Endothelial cell of umbilical vein (primary cell): ENCODE measurements around the gene SKI. TPM values are rescaled to one million over a fixed set of nuclear protein-coding genes. Genes with fewer than 3 reads are reported as not detected.

Experiments
- BruUV-seq: library from RNA; stranded (reverse); fragments of 400-500 nt; replicated peaks from 2 replicates; lab custom pipeline; 2021; lab: Mats Ljungman, UMichigan
- CTCF ChIA-PET: fragments of 300-600, 350-600 bp; sonication (Branson Sonifier 250); formaldehyde crosslinking; loops from one replicate; lab custom pipeline; 2021; ENCODE audit warnings: antibody characterized with exemption, inconsistent platforms; lab: Charles Lee
- POLR2A ChIA-PET: fragments of 300-600, 350-600 bp; sonication (Branson Sonifier 250); formaldehyde crosslinking; loops from one replicate; lab custom pipeline; 2021; ENCODE audit warnings: antibody characterized with exemption, inconsistent platforms; lab: Charles Lee
- DNase-seq: peaks from one replicate; pipeline ENCODE4 v3.0.0-alpha.2; 2011; ENCODE audit warnings: low read depth, low spot score
- FAIRE-seq: peaks from 2 replicates; lab custom pipeline; 2011; peaks lifted over from hg19 to GRCh38; lab: Jason Lieb, UNC
- H2AFZ ChIP-seq: 2 replicates; pipeline ENCODE4 v1.6.0; 2012; ENCODE audit warnings: low read depth, low read length, control low read depth, inconsistent platforms
- H3K27ac ChIP-seq: 2 replicates; pipeline ENCODE4 v1.5.1; 2011; ENCODE audit warnings: low read depth, mild to moderate bottlenecking, control low read depth, low read length, moderate library complexity; ENCODE audit not compliant: insufficient read depth
- H3K27me3 ChIP-seq, 2 experiments: 2 replicates each; pipeline versions ENCODE4 v1.6.0 to v1.6.1; 2011; ENCODE audit warnings: low read length in 2 of 2, mixed read lengths in 1 of 2; ENCODE audit not compliant: control insufficient read depth in 2 of 2, insufficient read depth in 2 of 2
- H3K36me3 ChIP-seq, 2 experiments: 2 replicates in 1 of 2; 3 replicates in 1 of 2; pipeline ENCODE4 v1.5.1; 2011; ENCODE audit warnings: low read length in 2 of 2, mild to moderate bottlenecking in 1 of 2, moderate library complexity in 1 of 2; ENCODE audit not compliant: control insufficient read depth in 2 of 2, insufficient read depth in 2 of 2; ENCODE audit errors: extremely low read depth in 1 of 2
- H3K4me1 ChIP-seq: 3 replicates; pipeline ENCODE4 v1.5.1; 2011; ENCODE audit warnings: mild to moderate bottlenecking, low read length; ENCODE audit not compliant: control insufficient read depth, insufficient read depth; ENCODE audit errors: extremely low read depth
- H3K4me2 ChIP-seq: 2 replicates; pipeline ENCODE4 v1.6.1; 2011; ENCODE audit warnings: low read length, control low read depth, mixed read lengths; ENCODE audit not compliant: insufficient read depth
- H3K4me3 ChIP-seq, 3 experiments: fragments of 200-600 bp in 1 of 3; sonication (generic), shearing (Covaris generic) in 1 of 3; replicated peaks in 1 of 3; 2 replicates each; pipeline ENCODE4 v1.5.1; 2011 to 2016; ENCODE audit warnings: control low read depth in 3 of 3, low read length in 3 of 3, mild to moderate bottlenecking in 2 of 3, inconsistent platforms in 1 of 3, low read depth in 1 of 3, moderate library complexity in 1 of 3; ENCODE audit not compliant: insufficient read depth in 1 of 3
- H3K79me2 ChIP-seq: 2 replicates; pipeline ENCODE4 v1.6.0; 2012; ENCODE audit warnings: low read length, inconsistent platforms; ENCODE audit not compliant: control insufficient read depth, insufficient read depth
- H3K9ac ChIP-seq: replicated peaks from 2 replicates; pipeline ENCODE3; 2011; ENCODE audit warnings: low read length, control low read depth; ENCODE audit not compliant: insufficient read depth; ENCODE audit errors: extremely low read depth
- H3K9me1 ChIP-seq: replicated peaks from 3 replicates; pipeline ENCODE4 v1.6.0; 2011; ENCODE audit warnings: mild to moderate bottlenecking, low read length; ENCODE audit not compliant: control insufficient read depth, insufficient read depth; ENCODE audit errors: extremely low read depth
- H3K9me3 ChIP-seq: replicated peaks from 2 replicates; pipeline ENCODE4 v1.5.1; 2012; ENCODE audit warnings: low read length, inconsistent platforms; ENCODE audit not compliant: control insufficient read depth, insufficient read depth
- H4K20me1 ChIP-seq: replicated peaks from 2 replicates; pipeline ENCODE3; 2011; ENCODE audit warnings: mild to moderate bottlenecking, low read length; ENCODE audit not compliant: control insufficient read depth, insufficient read depth; ENCODE audit errors: extremely low read depth
- CTCF ChIP-seq, 2 donors: IDR thresholded peaks; 1 replicate in 1 of 2; 2 replicates in 1 of 2; pipeline ENCODE4 v1.5.1; 2011; ENCODE audit warnings: low read length in 2 of 2, mild to moderate bottlenecking in 2 of 2, moderate library complexity in 2 of 2, control low read depth in 1 of 2, inconsistent platforms in 1 of 2, low read depth in 1 of 2; ENCODE audit not compliant: insufficient read depth in 1 of 2; ENCODE audit errors: extremely low read depth in 1 of 2
- EZH2 ChIP-seq: IDR thresholded peaks from 2 replicates; pipeline ENCODE4 v1.6.1; 2012; ENCODE audit warnings: borderline replicate concordance, low read depth, mild to moderate bottlenecking, moderate library complexity, low read length, inconsistent platforms; ENCODE audit not compliant: severe bottlenecking
- FOS ChIP-seq: IDR thresholded peaks from 2 replicates; pipeline ENCODE4 v1.6.1; 2011; ENCODE audit warnings: mild to moderate bottlenecking, low read length, moderate library complexity, borderline replicate concordance; ENCODE audit not compliant: insufficient read depth
- GATA2 ChIP-seq: IDR thresholded peaks from 2 replicates; pipeline ENCODE4 v1.7.0; 2011; ENCODE audit warnings: low read depth, mild to moderate bottlenecking, moderate library complexity, mixed read lengths, low read length; ENCODE audit not compliant: insufficient read length, insufficient read depth
- JUN ChIP-seq: IDR thresholded peaks from 2 replicates; pipeline ENCODE4 v1.6.1; 2011; ENCODE audit warnings: borderline replicate concordance, low read depth; ENCODE audit not compliant: insufficient read length, insufficient read depth
- MYC ChIP-seq: IDR thresholded peaks from one replicate; pipeline ENCODE4 v1.6.1; 2011; ENCODE audit warnings: mild to moderate bottlenecking, low read depth, low read length
- POLR2A ChIP-seq: IDR thresholded peaks from 2 replicates; pipeline ENCODE4 v1.6.1; 2012; ENCODE audit warnings: low read depth, mild to moderate bottlenecking, control low read depth, low read length
- POLR2AphosphoS5 ChIP-seq: IDR thresholded peaks from 2 replicates; pipeline ENCODE4 v1.6.1; 2012; ENCODE audit warnings: low read depth, mild to moderate bottlenecking, control low read depth, low read length, moderate library complexity; ENCODE audit not compliant: insufficient read depth
- dilution Hi-C: fragments of 300-500 bp; cut with MboI; formaldehyde crosslinking; loops from one replicate; pipeline ENCODE4 v1.15.0; 2019; ENCODE audit warnings: low sequenced_read_pairs; ENCODE audit not compliant: extremely low pct_ligation_motif_present
- intact Hi-C: fragments of 100-400 bp; cut with micrococcal nuclease; formaldehyde crosslinking; loops from one replicate; pipeline ENCODE4 v1.10.0; 2022
- polyA plus RNA-seq, 4 experiments: library from polyadenylated mRNA; depleted of rRNA in 3 of 4; stranded (reverse) in 3 of 4; unstranded in 1 of 4; fragments of >200 nt; gene quantifications; 2 replicates each; pipeline versions ENCODE4 v1.2.1 to v1.2.3, GENCODE V29; 2011 to 2012; ENCODE audit warnings: missing spikeins in 1 of 4
- total RNA-seq: library from RNA; stranded (reverse); gene quantifications from 2 replicates; pipeline ENCODE4 v1.2.3, GENCODE V29; 2021
- TF ChIP-seq, protein P1 (sequence below): IDR thresholded peaks from 2 replicates; pipeline ENCODE4 v1.6.1; 2011; ENCODE audit not compliant: insufficient read depth, insufficient read length

Gene SKI
- total and polyA plus RNA-seq, 2 donors (not counting 3 experiments of a cell fraction or from before 2014, with no cell fraction given), result 11.6 to 80.3 TPM

DNA sequence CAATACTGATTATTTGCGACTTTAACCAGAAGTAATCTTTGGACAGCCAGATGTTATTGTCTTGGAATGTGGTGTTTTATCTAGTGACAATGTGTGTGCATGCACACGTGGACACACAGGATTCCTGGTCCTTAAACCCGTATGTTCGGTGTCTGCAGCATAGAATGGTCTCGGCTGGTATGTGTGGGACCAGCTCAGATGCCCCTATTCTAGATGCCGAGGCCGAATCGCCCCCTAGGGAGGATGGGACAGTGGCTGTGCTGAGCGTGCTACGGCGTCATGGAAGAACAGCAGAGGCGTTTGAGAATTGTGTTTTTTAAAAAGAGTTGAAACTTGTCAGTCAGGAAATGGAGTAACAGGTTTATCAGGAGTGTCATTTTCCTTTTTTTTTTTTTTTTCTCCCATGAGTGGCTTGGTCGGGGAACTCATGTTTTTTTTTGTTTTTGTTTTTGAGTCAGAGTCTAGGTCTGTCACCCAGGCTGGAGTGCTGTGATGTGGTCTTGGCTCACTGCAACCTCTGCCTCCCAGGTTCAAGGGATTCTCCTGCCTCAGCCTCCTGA lies 30.1 kb downstream of the SKI start:
- Histone ChIP-seq H3K79me2 (peaks cover 91% of the 10 kb centered on the region), H3K27ac (peak overlapping the region; percentile 2)
- POLR2A ChIA-PET, result no interaction called here

More for the DNA sequence above, 30.1 kb downstream of the SKI start:
- Histone ChIP-seq H4K20me1 (peaks cover 12% of the 10 kb centered on the region), H3K4me1 (peaks cover 9% of the 10 kb centered on the region), H3K36me3 (peaks cover 0 to 5% of the 10 kb centered on the region in 2 experiments), H3K27me3 (no peaks in the 10 kb centered on the region), H3K9ac (no peak overlapping the region), H3K9me3 (peaks cover 9% of the 10 kb centered on the region), H3K4me2 (peak overlapping the region; percentile 7), H3K9me1 (no peaks in the 10 kb centered on the region), H2AFZ (no peak overlapping the region), H3K4me3 (no peak overlapping the region)
- intact Hi-C loops (no loop called here), dilution Hi-C loops (no loop called here)
- CTCF ChIA-PET, result interaction anchor here (0.7 kb wide), 1 partner anchor 20 kb away, joined by 3 read pairs; no protein-coding TSS in a partner anchor
- TF ChIP-seq MYC (no peak), POLR2AphosphoS5 (no peak), CTCF (IDR thresholded peaks at IDR 0.05; ENCODE audit: extremely low read depth in 1 of 2, insufficient read depth in 1 of 2, low read depth in 1 of 2, low read length in 2 of 2) (no peak), GATA2 (no peak), EZH2 (no peak), POLR2A (no peak), FOS (no peak), JUN (no peak)
- TF ChIP-seq, protein P1, sequence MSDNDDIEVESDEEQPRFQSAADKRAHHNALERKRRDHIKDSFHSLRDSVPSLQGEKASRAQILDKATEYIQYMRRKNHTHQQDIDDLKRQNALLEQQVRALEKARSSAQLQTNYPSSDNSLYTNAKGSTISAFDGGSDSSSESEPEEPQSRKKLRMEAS, result no peak
- no TSS peak for BruUV-seq
- DNase-seq (peak; percentile 47), FAIRE-seq (peak; percentile 55)
